ENCODE results near the gene FTSJ1. TPM values are rescaled to one million over a fixed set of nuclear protein-coding genes. Genes with fewer than 3 reads are reported as not detected.

The FTSJ1 gene
- total and polyA plus RNA-seq, 8 donors, result 14.8 to 35.5 (median 21.0) TPM

DNA sequence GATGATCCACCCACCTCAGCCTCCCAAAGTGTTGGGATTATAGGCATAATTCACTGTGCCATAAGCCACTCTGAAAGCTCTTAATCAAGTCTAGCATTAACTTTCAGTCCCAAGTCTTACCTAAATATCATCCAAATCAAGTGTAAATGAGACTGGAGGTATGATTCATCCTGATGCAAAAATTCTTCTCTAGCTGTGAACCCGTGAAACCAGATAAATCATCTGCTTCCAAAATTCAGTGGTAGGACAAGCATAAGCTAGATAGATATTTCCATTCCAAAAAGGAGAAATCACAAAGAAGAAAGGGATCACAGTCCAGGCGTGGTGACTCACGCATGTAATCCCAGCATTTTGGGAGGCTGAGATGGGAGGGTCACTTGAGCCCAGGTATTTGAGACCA, 54.7 kb downstream of the FTSJ1 start:
- Histone ChIP-seq H3K27me3 (no peaks in the 10 kb centered on the region), H3K4me3 (no peak overlapping the region), H3K27ac (no peak overlapping the region), H3K36me3 (no peaks in the 10 kb centered on the region), H3K4me1 (no peaks in the 10 kb centered on the region), H3K9me3 (no peaks in the 10 kb centered on the region)
- no peak for DNase-seq
- no peak for ATAC-seq
- WGBS, 2 donors, result 71 to 95% methylated on average over 3 of the region's 3 CpGs
- intact Hi-C loops (cut with DNase I), result no loop called here
- TF ChIP-seq, protein P1, sequence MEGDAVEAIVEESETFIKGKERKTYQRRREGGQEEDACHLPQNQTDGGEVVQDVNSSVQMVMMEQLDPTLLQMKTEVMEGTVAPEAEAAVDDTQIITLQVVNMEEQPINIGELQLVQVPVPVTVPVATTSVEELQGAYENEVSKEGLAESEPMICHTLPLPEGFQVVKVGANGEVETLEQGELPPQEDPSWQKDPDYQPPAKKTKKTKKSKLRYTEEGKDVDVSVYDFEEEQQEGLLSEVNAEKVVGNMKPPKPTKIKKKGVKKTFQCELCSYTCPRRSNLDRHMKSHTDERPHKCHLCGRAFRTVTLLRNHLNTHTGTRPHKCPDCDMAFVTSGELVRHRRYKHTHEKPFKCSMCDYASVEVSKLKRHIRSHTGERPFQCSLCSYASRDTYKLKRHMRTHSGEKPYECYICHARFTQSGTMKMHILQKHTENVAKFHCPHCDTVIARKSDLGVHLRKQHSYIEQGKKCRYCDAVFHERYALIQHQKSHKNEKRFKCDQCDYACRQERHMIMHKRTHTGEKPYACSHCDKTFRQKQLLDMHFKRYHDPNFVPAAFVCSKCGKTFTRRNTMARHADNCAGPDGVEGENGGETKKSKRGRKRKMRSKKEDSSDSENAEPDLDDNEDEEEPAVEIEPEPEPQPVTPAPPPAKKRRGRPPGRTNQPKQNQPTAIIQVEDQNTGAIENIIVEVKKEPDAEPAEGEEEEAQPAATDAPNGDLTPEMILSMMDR (IDR thresholded peaks at IDR 0.05), result no peak
- no peak for FAIRE-seq

DNA sequence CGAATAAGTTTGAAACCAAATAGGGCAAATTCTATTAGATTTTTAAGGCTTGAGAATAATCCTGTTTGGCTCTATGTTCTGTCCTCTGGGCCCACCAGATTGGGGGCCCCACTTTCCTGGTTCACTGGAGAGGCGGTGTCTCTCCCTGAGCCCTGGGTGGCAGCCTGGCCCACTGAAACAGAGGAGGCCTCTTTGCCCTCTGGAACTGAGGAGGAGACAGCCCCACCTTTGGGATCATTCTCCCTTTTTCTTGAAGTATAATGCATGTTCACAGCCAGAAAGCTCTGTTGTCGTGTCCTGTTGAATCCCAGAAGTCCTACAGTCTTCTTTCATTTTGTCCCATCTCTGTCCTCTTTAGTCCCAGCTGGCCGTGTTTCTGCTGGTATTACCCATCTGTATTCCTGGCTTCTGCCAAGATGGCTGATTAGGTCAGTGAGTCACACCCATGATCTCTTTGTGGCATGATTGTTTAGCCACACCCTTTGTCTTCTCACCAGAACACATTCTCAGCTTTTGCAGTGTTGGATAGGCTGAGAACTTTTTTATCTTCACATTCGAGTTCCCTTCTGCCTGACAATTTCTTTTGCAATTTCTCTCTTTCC, 55.5 kb downstream of the FTSJ1 start:
- intact Hi-C loops (cut with DNase I), result no loop called here
- DNase-seq (no peak), ATAC-seq (peak in 3 of 4 donors; percentile 47 to 61 (median 51)), FAIRE-seq (peak; percentile 49)
- H3K9me3 ChIP-seq, result no peaks in the 10 kb centered on the region
- 59 to 71% methylated on average over 5 of the region's 5 CpGs for WGBS, 2 donors
- no peaks in the 10 kb centered on the region for H3K27me3 ChIP-seq
- H3K4me3 ChIP-seq, result no peak overlapping the region
- no peaks in the 10 kb centered on the region for H3K4me1 ChIP-seq
- no peak overlapping the region for H3K27ac ChIP-seq
- TF ChIP-seq, protein P1 (IDR thresholded peaks at IDR 0.05), result no peak
- H3K36me3 ChIP-seq, result no peaks in the 10 kb centered on the region

DNA sequence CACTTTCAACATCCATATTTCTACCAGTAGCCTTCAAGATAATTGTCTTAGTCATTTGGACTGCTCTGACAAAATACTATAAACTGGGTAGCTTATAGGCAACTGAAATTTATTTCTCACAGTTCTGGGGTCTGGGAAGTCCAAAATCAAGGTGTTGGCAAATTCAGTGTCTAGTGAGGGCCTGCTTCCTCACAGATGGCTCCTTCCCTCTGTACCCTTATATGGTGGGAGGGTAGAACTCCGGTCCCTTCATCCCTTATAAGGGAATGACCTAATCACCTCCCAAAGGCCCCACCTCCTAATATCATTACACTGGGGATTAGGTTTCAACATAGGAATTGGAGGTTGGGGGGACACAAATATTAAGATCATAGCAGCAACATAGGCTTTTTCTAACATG, 56.2 kb downstream of the FTSJ1 start:
- Histone ChIP-seq H3K36me3 (no peaks in the 10 kb centered on the region), H3K4me1 (no peaks in the 10 kb centered on the region), H3K4me3 (no peak overlapping the region), H3K9me3 (no peaks in the 10 kb centered on the region), H3K27ac (no peak overlapping the region), H3K27me3 (no peaks in the 10 kb centered on the region)
- FAIRE-seq (no peak), DNase-seq (no peak), ATAC-seq (no peak)
- TF ChIP-seq, protein P1 (IDR thresholded peaks at IDR 0.05), result no peak
- intact Hi-C loops (cut with DNase I), result no loop called here
- WGBS, 2 donors, result 64 to 82% methylated on average over 1 of the region's 1 CpG

DNA sequence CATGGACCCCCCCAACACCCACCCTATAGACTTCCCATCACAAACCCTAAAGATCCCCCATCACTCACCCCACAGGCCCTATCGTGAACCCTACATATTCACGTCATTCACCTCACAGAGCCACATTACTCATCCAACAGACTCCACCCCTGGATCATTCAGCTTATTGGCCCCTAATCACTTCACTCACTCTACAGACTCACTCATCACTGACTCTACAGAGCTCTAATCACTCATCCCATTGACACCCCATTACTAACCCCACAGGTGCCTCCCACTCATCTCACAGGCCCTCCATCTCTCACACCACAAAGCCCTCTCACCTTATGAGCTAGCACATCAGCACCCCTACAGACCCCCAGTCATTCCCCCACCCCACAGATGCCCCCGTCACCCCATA, 57.2 kb downstream of the FTSJ1 start:
- ATAC-seq (no peak), DNase-seq (no peak), FAIRE-seq (no peak)
- TF ChIP-seq, protein P1 (IDR thresholded peaks at IDR 0.05), result no peak
- Histone ChIP-seq H3K36me3 (no peaks in the 10 kb centered on the region), H3K9me3 (no peaks in the 10 kb centered on the region), H3K4me1 (no peaks in the 10 kb centered on the region), H3K27ac (no peak overlapping the region), H3K4me3 (no peak overlapping the region), H3K27me3 (no peaks in the 10 kb centered on the region)
- WGBS, 2 donors, result 80 to 96% methylated on average over 3 of the region's 3 CpGs
- intact Hi-C loops (cut with DNase I), result no loop called here

Other genes with a start within 250 kb of the FTSJ1 start
- gene SSX1, start 220.8 kb upstream of the FTSJ1 start, total RNA-seq, result under 1 TPM in 1 of 6 donors, not detected in 5; 0.19 TPM
- gene SSX1, start 220.8 kb upstream of the FTSJ1 start, polyA plus RNA-seq, result not detected
- not detected for gene SSX3, start 119.5 kb upstream of the FTSJ1 start, total RNA-seq
- not detected for gene SSX3, start 119.5 kb upstream of the FTSJ1 start, polyA plus RNA-seq
- gene SSX4, start 92.7 kb upstream of the FTSJ1 start, total RNA-seq, result not detected
- not detected for gene SSX4, start 92.7 kb upstream of the FTSJ1 start, polyA plus RNA-seq
- not detected for gene SSX4B, start 64.2 kb upstream of the FTSJ1 start, total RNA-seq
- gene SSX4B, start 64.2 kb upstream of the FTSJ1 start, polyA plus RNA-seq, result not detected
- 100 to 1,000 TPM in 4 of 6 donors, 10 to 100 TPM in 2; 63.3 to 235 (median 140) TPM for gene SLC38A5, start 5.9 kb upstream of the FTSJ1 start, total RNA-seq
- gene SLC38A5, start 5.9 kb upstream of the FTSJ1 start, polyA plus RNA-seq, result 100 to 1,000 TPM; 250 to 373 TPM
- gene PORCN, start 32.8 kb downstream of the FTSJ1 start, total RNA-seq, result 1 to 10 TPM; 2.9 to 4.0 (median 3.7) TPM
- 1 to 10 TPM; 7.5 to 8.5 TPM for gene PORCN, start 32.8 kb downstream of the FTSJ1 start, polyA plus RNA-seq
- gene EBP, start 45.6 kb downstream of the FTSJ1 start, total RNA-seq, result 10 to 100 TPM; 13.3 to 21.5 (median 19.8) TPM
- gene EBP, start 45.6 kb downstream of the FTSJ1 start, polyA plus RNA-seq, result 10 to 100 TPM; 38.1 to 43.4 TPM
- gene TBC1D25, start 63.5 kb downstream of the FTSJ1 start, total RNA-seq, result 1 to 10 TPM; 4.4 to 9.9 (median 5.5) TPM
- 1 to 10 TPM; 5.0 to 6.9 TPM for gene TBC1D25, start 63.5 kb downstream of the FTSJ1 start, polyA plus RNA-seq
- 100 to 1,000 TPM in 3 of 6 donors, 10 to 100 TPM in 3; 42.0 to 314 (median 124) TPM for gene RBM3, start 98.3 kb downstream of the FTSJ1 start, total RNA-seq
- gene RBM3, start 98.3 kb downstream of the FTSJ1 start, polyA plus RNA-seq, result 100 to 1,000 TPM; 141 to 227 TPM
- gene WDR13, start 121.3 kb downstream of the FTSJ1 start, total RNA-seq, result 100 to 1,000 TPM; 107 to 213 (median 150) TPM
- gene WDR13, start 121.3 kb downstream of the FTSJ1 start, polyA plus RNA-seq, result 100 to 1,000 TPM; 422 to 552 TPM
- 1 to 10 TPM in 3 of 6 donors, under 1 TPM in 3; 0.39 to 7.5 (median 1.9) TPM for gene WAS, start 207.6 kb downstream of the FTSJ1 start, total RNA-seq
- 1 to 10 TPM in 1 of 2 donors, under 1 TPM in 1; 0.92 to 1.1 TPM for gene WAS, start 207.6 kb downstream of the FTSJ1 start, polyA plus RNA-seq
- gene SUV39H1, start 220.5 kb downstream of the FTSJ1 start, total RNA-seq, result 1 to 10 TPM in 5 of 6 donors, under 1 TPM in 1; 0.88 to 2.6 (median 1.7) TPM
- gene SUV39H1, start 220.5 kb downstream of the FTSJ1 start, polyA plus RNA-seq, result 1 to 10 TPM; 1.9 to 2.8 TPM